AG09309 (cell line): ENCODE measurements around the gene CAST.

Experiments
- DNase-seq: peaks from one replicate; pipeline ENCODE4 v3.0.0-alpha.2; 2010; ENCODE audit warnings: low read depth
- H3K4me3 ChIP-seq: 2 replicates; pipeline ENCODE4 v1.5.1; 2011; ENCODE audit warnings: mild to moderate bottlenecking, low read depth, low read length, moderate library complexity; ENCODE audit not compliant: control insufficient read depth
- CTCF ChIP-seq: IDR thresholded peaks from 2 replicates; pipeline ENCODE4 v1.5.1; 2011; ENCODE audit warnings: mild to moderate bottlenecking, low read depth, low read length, inconsistent platforms; ENCODE audit not compliant: insufficient read depth, control insufficient read depth; ENCODE audit errors: missing control alignments

The CAST gene

GRCh38 chr5:96823900-96824380 is 161.8 kb downstream of the CAST start:
- TF ChIP-seq CTCF = no peak
- DNase-seq = peak; percentile 58
- no peak overlapping the region for H3K4me3 ChIP-seq
